Measurements from ENCODE around the gene SERPINB3.

- no peak for TF ChIP-seq CTCF (conservative IDR thresholded peaks at IDR 0.05)
- no peak for TF ChIP-seq ZFX (IDR thresholded peaks at IDR 0.05)
These were observed 23.0 kb upstream of the SERPINB3 start for GRCh38 chr18:63684718-63685117.

Measured in C4-2B (cell line).